Adrenal gland (tissue), 12 donors: Measurements from ENCODE around the gene PTRHD1. TPM values are rescaled to one million over a fixed set of nuclear protein-coding genes. Genes with fewer than 3 reads are reported as not detected.

Experiments used
- DNase-seq, 7 donors: peaks; one replicate each; pipeline ENCODE4 v3.0.0-alpha.2; 2019 to 2020
- H3K27ac ChIP-seq, 5 donors: fragments of 200-600 bp; sonication (generic) in 4 of 5; 1 replicate in 3 of 5; 2 replicates in 2 of 5; pipeline versions ENCODE4 v1.5.1 to v1.8.0; 2016 to 2020; ENCODE audit warnings: mild to moderate bottlenecking in 1 of 5
- H3K27me3 ChIP-seq: fragments of 200-600 bp; 2 replicates; pipeline ENCODE4 v1.8.0; 2021
- H3K36me3 ChIP-seq, 2 donors: fragments of 200-600 bp; replicated peaks in 1 of 2; 1 replicate in 1 of 2; 2 replicates in 1 of 2; pipeline versions ENCODE4 v1.5.1 to v1.8.0; 2018 to 2022
- H3K4me1 ChIP-seq, 2 donors: fragments of 200-600 bp; replicated peaks in 1 of 2; 1 replicate in 1 of 2; 2 replicates in 1 of 2; pipeline versions ENCODE4 v1.5.1 to v1.8.0; 2018 to 2021
- H3K4me3 ChIP-seq, 4 donors: fragments of 200-600 bp; sonication (generic) in 3 of 4; one replicate each; pipeline ENCODE4 v1.5.1; 2016 to 2018
- H3K9me3 ChIP-seq, 3 donors: fragments of 200-600 bp; sonication (generic) in 1 of 3; replicated peaks in 1 of 3; 1 replicate in 2 of 3; 2 replicates in 1 of 3; pipeline versions ENCODE4 v1.5.1 to v1.8.0; 2016 to 2021
- POLR2A ChIP-seq, 2 donors: fragments of 450-650 bp; IDR thresholded peaks; one replicate each; pipeline ENCODE4 v1.6.1; 2017; ENCODE audit warnings: antibody characterized with exemption in 2 of 2, mild to moderate bottlenecking in 2 of 2, moderate library complexity in 1 of 2
- WGBS, 4 donors: extraction: QIAGEN DNeasy Blood & Tissue Kit in 2 of 4; methylation state at CpG; one replicate each; pipeline versions ENCODE4 v1.1.5 to v1.1.7; 2013 to 2017; 5-methylcytosine and 5-hydroxymethylcytosine counted together
- intact Hi-C, 2 donors: fragments of 100-400 bp; cut with DNase I; formaldehyde crosslinking; loops; one replicate each; pipeline versions ENCODE4 v1.14.1 to v1.15.0; 2022 to 2023
- polyA plus RNA-seq, 3 donors: library from polyadenylated mRNA; stranded (reverse); fragments of 200-250 nt in 2 of 3; fragments of 350-450 nt in 1 of 3; fragmentation: Illumina TruSeq in 1 of 3; extraction: RNeasy Lipid Tissue Mini Kit (QIAGEN cat#74804) in 1 of 3; gene quantifications; one replicate each; pipeline ENCODE4 v1.2.3, GENCODE V29; 2013 to 2014
- total RNA-seq, 9 donors: library from RNA; depleted of rRNA in 4 of 9; stranded (reverse); fragments of >200 nt in 4 of 9; fragments of 120-200 nt in 1 of 9; fragmentation: NEBNext Ultra II Directional in 1 of 9; extraction: Animal tissue kit (Norgen Biotek cat#: 25700) in 1 of 9; gene quantifications; one replicate each; pipeline versions ENCODE4 v1.1.0 to v1.2.4, GENCODE V29; 2013 to 2023
- TF ChIP-seq, protein P1 (sequence below), 6 experiments: fragments of 450-650 bp in 4 of 6; fragments of 200-600 bp in 2 of 6; sonication (generic) in 1 of 6; IDR thresholded peaks; 1 replicate in 5 of 6; 2 replicates in 1 of 6; pipeline versions ENCODE4 v1.5.1 to v1.8.0; 2016 to 2021; ENCODE audit warnings: antibody characterized with exemption in 6 of 6, mild to moderate bottlenecking in 2 of 6, moderate library complexity in 1 of 6
- donor health status: healthy with polysubstance abuse.
- donor health status: Bipolar disorder and iron deficiency.
- donor health status: DM: yes; HTN: yes; CAD: no.
- donor health status: DM: no; HTN: no; CAD: no.
- donor health status: DM: no; HTN: no; CAD: no.
- donor health status: DM: yes; HTN: yes; CAD: no.

The PTRHD1 gene
- total and polyA plus RNA-seq, 12 donors = 18.6 to 87.3 (median 53.3) TPM

DNA sequence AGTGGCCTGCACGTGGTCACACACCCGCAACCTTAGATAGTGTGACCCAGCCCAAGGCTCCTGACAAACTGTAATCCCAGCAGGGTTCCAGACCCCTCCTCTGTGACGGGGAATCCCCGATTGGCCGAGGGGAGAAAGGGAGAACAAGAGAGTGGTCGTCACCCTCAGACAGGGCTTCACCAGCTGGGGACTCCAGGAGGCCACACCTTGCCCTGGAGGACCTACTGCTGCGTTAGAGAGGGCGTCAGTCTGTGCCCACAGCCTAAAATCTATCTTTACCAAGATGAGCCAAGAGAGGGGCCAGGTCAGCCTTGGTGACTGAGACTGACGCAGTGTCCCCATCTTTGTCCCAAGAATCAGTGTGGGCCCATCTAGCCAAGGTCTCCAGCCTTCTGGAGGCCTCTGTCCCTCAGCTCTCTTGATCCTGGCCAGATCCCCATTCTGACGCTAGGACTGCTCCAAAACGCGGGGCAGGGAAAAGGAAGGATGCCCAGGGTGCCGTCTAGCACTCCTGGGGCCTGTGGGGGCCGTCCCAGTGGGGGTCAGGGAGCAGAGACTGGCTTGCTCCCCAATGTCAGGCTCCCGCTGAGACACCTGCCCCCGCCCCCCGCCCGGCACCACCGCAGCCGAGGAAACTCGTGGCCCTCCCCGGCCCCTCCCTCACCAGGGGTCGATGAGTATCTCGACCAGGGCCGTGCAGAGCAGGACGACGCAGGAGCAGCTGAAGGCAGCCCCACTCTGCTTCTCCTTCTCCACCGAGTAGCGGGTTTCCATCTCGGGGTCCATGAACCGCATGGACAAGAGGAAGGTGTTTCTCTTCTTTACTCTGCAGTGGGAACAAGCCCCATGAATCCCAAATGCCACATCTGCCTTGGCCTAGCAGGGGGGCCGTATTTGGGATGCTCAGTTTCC, 40.9 kb upstream of the PTRHD1 start:
- no peaks in the 10 kb centered on the region for H3K27me3 ChIP-seq
- H3K9me3 ChIP-seq = no peaks in the 10 kb centered on the region
- H3K4me3 ChIP-seq = no peak overlapping the region
- H3K36me3 ChIP-seq = no peaks in the 10 kb centered on the region
- H3K27ac ChIP-seq = no peak overlapping the region
- WGBS, 4 donors = 91 to 92% (median 92%) methylated on average over 18 to 32 of the region's 32 CpGs
- TF ChIP-seq POLR2A (IDR thresholded peaks at IDR 0.05) = no peak
- no peak for DNase-seq
- H3K4me1 ChIP-seq = no peaks in the 10 kb centered on the region
- intact Hi-C loops = no loop called here

DNA sequence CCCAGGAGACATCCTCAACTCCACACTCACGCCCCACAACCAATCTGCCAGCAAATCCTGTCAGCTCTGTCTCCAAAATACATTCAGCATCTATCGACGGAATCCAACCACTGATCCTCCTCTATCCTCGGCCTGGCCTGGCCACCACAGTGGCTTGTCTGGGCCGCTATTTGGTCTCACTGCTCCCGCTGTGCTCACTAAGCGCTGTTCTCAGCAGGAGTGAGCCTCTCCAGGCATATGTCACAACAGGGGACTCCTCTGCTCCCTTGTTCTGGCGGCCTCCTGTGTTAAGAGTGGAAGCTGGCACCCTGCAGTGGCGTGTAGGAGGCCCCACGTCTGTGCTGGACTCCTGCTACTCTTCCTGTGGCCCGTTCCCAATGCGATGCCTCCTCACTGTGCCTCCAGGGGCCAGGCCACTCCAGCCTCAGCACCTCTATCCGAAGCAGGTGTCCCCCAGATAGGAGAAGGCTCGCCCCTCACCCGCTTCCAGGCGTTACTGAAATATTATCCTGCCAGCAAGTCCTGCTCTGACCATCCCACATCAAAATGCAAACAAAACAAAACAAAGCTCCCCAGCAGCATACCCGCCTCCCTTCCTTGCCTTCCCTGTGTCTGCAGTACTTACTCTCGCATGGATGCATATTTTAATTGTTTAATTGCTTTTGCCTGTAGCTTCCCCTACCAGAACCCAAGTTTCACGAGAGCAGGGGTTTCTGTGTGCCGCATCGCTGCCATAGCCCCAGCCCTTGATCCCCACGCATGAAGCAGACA, 39.9 kb upstream of the PTRHD1 start:
- no peaks in the 10 kb centered on the region for H3K9me3 ChIP-seq
- no peaks in the 10 kb centered on the region for H3K27me3 ChIP-seq
- no peaks in the 10 kb centered on the region for H3K4me1 ChIP-seq
- no peak for TF ChIP-seq POLR2A (IDR thresholded peaks at IDR 0.05)
- TF ChIP-seq, protein P1, sequence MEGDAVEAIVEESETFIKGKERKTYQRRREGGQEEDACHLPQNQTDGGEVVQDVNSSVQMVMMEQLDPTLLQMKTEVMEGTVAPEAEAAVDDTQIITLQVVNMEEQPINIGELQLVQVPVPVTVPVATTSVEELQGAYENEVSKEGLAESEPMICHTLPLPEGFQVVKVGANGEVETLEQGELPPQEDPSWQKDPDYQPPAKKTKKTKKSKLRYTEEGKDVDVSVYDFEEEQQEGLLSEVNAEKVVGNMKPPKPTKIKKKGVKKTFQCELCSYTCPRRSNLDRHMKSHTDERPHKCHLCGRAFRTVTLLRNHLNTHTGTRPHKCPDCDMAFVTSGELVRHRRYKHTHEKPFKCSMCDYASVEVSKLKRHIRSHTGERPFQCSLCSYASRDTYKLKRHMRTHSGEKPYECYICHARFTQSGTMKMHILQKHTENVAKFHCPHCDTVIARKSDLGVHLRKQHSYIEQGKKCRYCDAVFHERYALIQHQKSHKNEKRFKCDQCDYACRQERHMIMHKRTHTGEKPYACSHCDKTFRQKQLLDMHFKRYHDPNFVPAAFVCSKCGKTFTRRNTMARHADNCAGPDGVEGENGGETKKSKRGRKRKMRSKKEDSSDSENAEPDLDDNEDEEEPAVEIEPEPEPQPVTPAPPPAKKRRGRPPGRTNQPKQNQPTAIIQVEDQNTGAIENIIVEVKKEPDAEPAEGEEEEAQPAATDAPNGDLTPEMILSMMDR (IDR thresholded peaks at IDR 0.05) = no peak
- no peak overlapping the region for H3K4me3 ChIP-seq
- no peak for DNase-seq
- H3K36me3 ChIP-seq = no peaks in the 10 kb centered on the region
- intact Hi-C loops = no loop called here
- WGBS, 4 donors = 93 to 97% (median 94%) methylated on average over 21 to 22 of the region's 22 CpGs
- no peak overlapping the region for H3K27ac ChIP-seq

DNA sequence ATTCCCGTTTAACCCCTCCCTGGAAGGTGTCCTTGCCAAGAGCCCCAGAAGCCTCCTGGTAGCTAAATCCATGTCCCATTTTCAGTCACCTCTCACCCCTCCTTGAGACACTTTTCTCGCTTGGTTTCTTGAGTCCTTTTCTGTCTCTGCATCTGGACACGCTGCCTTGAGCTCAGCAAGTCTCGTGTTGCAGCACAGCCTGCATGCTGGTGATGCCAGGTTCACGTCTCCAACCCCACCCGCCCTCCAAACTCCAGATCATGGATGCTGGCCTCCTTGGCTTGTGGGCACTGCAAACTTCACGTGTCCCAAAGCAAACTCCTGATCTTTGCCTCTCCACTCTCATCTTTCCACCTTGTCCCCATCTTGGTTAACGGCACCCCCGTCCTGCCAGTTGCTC, 39.3 kb upstream of the PTRHD1 start:
- Histone ChIP-seq H3K4me3 (no peak overlapping the region), H3K36me3 (no peaks in the 10 kb centered on the region), H3K9me3 (no peaks in the 10 kb centered on the region), H3K4me1 (peaks cover 0 to 3% of the 10 kb centered on the region in 2 donors), H3K27me3 (no peaks in the 10 kb centered on the region), H3K27ac (no peak overlapping the region)
- DNase-seq = no peak
- intact Hi-C loops = no loop called here
- TF ChIP-seq, protein P1 (IDR thresholded peaks at IDR 0.05) = no peak
- no peak for TF ChIP-seq POLR2A (IDR thresholded peaks at IDR 0.05)
- 79 to 87% (median 83%) methylated on average over 9 of the region's 9 CpGs for WGBS, 4 donors

DNA sequence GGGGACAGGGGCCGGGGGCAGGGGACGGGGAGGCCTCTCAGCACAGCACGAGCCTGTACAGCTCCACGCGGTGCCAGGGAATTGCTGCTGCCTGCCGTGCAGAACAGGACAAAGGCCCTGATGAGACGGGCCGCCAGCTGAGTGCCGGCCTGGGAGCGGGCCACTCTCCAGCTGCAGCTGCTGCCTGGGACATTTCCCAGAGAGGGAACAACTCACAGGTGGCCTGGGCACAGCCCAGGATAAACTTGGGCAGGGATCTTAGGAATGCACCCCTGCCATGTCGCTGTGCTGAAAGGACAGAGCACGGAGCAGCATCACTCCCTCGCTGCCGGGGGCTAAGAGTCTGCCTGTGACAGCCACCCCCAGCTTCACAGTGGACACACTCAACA, 38.9 kb upstream of the PTRHD1 start:
- Histone ChIP-seq H3K9me3 (no peaks in the 10 kb centered on the region), H3K36me3 (no peaks in the 10 kb centered on the region), H3K4me1 (peaks cover 0 to 8% of the 10 kb centered on the region in 2 donors), H3K4me3 (no peak overlapping the region), H3K27me3 (no peaks in the 10 kb centered on the region), H3K27ac (no peak overlapping the region)
- no peak for TF ChIP-seq POLR2A (IDR thresholded peaks at IDR 0.05)
- TF ChIP-seq, protein P1 (IDR thresholded peaks at IDR 0.05) = no peak
- DNase-seq = no peak
- intact Hi-C loops = no loop called here
- 78 to 95% (median 81%) methylated on average over 4 to 14 of the region's 14 CpGs for WGBS, 4 donors
